ENCODE data around the gene C11orf91.

The C11orf91 gene

DNA sequence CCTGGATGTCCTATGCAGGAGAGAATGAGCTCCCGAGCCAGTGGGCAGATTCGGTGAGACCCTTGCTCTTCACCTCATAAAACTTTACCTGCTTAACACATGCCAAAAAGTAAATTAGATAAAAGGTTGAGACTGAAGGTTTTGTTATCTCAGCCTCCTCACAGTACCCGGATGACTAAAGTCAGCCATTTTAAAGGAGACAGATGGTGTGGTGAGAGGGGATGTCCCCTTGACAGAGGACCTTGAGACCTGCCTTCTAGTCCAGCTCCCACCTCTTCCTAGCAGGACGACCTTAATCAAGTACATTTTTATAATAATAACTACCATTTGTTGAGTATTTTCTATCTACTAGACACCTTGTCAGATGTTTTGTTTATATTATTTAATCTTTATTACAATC lies 39.7 kb downstream of the C11orf91 start:
- TF ChIP-seq, protein P1, sequence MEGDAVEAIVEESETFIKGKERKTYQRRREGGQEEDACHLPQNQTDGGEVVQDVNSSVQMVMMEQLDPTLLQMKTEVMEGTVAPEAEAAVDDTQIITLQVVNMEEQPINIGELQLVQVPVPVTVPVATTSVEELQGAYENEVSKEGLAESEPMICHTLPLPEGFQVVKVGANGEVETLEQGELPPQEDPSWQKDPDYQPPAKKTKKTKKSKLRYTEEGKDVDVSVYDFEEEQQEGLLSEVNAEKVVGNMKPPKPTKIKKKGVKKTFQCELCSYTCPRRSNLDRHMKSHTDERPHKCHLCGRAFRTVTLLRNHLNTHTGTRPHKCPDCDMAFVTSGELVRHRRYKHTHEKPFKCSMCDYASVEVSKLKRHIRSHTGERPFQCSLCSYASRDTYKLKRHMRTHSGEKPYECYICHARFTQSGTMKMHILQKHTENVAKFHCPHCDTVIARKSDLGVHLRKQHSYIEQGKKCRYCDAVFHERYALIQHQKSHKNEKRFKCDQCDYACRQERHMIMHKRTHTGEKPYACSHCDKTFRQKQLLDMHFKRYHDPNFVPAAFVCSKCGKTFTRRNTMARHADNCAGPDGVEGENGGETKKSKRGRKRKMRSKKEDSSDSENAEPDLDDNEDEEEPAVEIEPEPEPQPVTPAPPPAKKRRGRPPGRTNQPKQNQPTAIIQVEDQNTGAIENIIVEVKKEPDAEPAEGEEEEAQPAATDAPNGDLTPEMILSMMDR (IDR thresholded peaks at IDR 0.05): no peak
- no peaks in the 10 kb centered on the region for H3K9me3 Mint-ChIP-seq
- no peak overlapping the region for H3K27ac Mint-ChIP-seq
- no peak overlapping the region for H3K4me3 Mint-ChIP-seq
- H3K4me1 Mint-ChIP-seq: peaks cover 5% of the 10 kb centered on the region
- H3K27me3 Mint-ChIP-seq (ENCODE audit: low read depth, poor library complexity): peaks cover 9% of the 10 kb centered on the region
- peaks cover 12% of the 10 kb centered on the region for H3K36me3 Mint-ChIP-seq (ENCODE audit: low read depth)
- DNase-seq: no peak

DNA sequence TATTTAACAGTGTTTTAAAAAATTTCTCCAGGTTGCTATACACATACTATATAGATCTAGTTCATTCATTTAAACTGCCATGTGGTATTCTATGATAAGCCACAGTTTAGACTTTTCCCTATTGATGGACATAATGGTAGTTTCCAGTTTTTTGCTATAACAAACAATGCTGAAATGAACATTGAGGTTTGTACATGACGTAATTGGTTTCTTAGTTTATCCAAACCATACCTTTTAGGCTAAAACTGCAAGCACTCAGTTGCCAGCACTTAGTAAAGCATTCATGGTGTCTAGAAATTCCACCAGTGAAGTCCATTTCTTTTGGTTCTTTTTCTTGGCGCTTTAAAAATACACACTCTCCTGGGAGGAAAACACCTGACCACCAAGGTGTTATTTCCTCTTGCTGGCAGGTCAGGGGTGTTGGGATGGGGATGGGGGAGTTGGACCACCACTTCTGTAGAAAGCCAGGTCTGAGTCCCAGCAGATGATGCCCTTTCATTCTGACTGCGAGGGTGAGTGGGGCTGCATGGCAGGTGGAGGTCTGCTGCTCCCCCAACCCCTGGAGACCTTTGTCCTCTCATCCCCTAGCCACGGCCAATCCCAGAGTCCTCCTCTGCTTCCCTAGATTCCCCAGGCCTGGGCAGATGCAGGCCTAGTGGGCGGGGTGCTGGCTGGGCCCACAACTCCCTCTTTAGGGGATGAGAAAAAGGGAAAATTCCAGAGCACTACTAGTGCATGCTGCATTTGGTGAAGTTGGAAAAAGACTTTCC lies 41.1 kb downstream of the C11orf91 start:
- TF ChIP-seq, protein P1 (IDR thresholded peaks at IDR 0.05): no peak
- Mint-ChIP-seq H3K36me3 (ENCODE audit: low read depth) (peaks cover 6% of the 10 kb centered on the region), H3K27ac (no peak overlapping the region), H3K27me3 (ENCODE audit: low read depth, poor library complexity) (peaks cover 9% of the 10 kb centered on the region), H3K4me1 (peaks cover 13% of the 10 kb centered on the region), H3K9me3 (no peaks in the 10 kb centered on the region), H3K4me3 (no peak overlapping the region)
- no peak for DNase-seq

DNA sequence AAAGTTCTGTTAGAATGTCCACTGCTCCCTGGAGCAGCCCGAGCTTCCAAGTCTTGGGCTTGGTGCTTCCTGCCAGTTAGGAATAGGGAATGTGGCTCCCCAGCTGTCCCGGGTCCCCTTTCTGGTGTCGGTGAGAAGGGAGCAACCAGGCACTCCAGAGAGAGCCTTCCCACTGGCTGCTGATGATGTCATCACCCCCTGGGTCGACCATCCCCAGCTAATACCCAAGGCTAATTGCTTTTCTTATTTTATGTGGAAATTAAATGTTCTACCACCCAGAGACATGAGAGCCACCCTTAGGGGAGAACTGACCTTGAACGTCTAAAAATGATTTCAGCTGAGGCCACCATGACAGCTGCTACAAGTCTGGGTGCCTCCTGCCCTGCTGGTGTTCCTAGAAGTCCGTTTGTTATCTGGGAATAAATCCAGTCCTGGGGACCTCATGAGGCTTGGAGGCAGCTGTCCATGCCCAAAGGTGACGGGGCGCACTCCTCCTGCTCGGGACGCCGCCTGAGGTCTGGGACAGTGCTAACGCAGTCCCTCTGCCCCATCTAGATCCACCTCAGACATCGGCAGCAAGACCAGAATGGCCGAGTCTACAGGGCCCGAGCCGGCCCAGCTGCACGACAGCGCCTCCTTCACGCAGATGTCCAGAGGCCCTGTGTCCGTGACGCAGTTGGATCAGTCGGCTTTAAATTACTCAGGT lies 42.3 kb downstream of the C11orf91 start:
- H3K4me3 Mint-ChIP-seq: no peak overlapping the region
- H3K4me1 Mint-ChIP-seq: peaks cover 14% of the 10 kb centered on the region
- no peak for DNase-seq
- peaks cover 5% of the 10 kb centered on the region for H3K36me3 Mint-ChIP-seq (ENCODE audit: low read depth)
- TF ChIP-seq, protein P1 (IDR thresholded peaks at IDR 0.05): no peak
- H3K27me3 Mint-ChIP-seq (ENCODE audit: low read depth, poor library complexity): peaks cover 5% of the 10 kb centered on the region
- H3K27ac Mint-ChIP-seq: no peak overlapping the region
- no peaks in the 10 kb centered on the region for H3K9me3 Mint-ChIP-seq

DNA sequence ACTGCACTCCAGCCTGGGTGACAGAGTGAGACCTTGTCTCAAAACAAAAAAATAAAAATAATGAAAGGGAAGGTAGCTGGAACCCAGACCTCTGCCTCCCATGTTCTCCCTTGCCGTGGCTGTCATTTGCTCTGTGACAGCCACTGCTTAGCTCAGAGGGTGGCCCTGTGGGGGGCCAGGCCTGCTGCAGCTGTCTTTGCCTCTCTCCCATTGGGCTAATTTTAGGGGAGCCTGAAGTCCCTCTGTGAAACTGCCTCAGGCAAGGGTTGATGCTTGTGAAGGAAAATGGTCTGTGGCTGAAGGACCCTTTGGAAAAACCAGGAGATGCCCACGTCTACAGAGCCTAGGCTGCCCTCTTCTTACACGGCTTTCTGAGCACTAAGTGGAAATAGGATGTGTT lies 42.9 kb downstream of the C11orf91 start:
- H3K9me3 Mint-ChIP-seq: no peaks in the 10 kb centered on the region
- peaks cover 5% of the 10 kb centered on the region for H3K36me3 Mint-ChIP-seq (ENCODE audit: low read depth)
- peaks cover 5% of the 10 kb centered on the region for H3K27me3 Mint-ChIP-seq (ENCODE audit: low read depth, poor library complexity)
- TF ChIP-seq, protein P1 (IDR thresholded peaks at IDR 0.05): no peak
- H3K4me3 Mint-ChIP-seq: no peak overlapping the region
- peaks cover 20% of the 10 kb centered on the region for H3K4me1 Mint-ChIP-seq
- H3K27ac Mint-ChIP-seq: no peak overlapping the region
- DNase-seq: no peak

DNA sequence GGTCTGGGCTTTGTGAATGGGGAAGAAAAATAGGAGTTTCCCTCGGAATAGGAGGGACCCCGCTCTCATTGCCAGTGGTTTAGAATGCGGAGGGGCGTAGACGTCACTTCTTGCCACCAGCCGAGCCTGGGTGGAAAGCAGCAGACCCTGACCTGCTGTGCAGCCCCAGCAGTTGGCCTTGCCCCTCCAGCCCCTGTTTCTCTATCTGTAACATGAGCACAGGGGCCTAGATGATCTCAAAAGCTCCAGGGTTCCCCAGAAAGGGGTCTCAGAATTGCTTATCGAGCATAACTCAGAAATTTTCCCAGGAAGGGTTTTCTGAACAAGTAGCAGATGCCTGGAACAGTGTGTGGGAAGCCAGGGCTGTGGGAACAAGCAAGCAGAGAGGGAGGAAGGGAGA lies 43.9 kb downstream of the C11orf91 start:
- peaks cover 5% of the 10 kb centered on the region for H3K27me3 Mint-ChIP-seq (ENCODE audit: low read depth, poor library complexity)
- TF ChIP-seq, protein P1 (IDR thresholded peaks at IDR 0.05): no peak
- no peak overlapping the region for H3K4me3 Mint-ChIP-seq
- H3K27ac Mint-ChIP-seq: no peak overlapping the region
- H3K36me3 Mint-ChIP-seq (ENCODE audit: low read depth): peaks cover 5% of the 10 kb centered on the region
- no peak for DNase-seq
- H3K4me1 Mint-ChIP-seq: peaks cover 29% of the 10 kb centered on the region
- H3K9me3 Mint-ChIP-seq: no peaks in the 10 kb centered on the region

Data from nephron progenitor cell (in vitro differentiated cells).